Upper lobe of left lung (tissue), 6 donors: ENCODE results near the gene TNFSF4. TPM values are rescaled to one million over a fixed set of nuclear protein-coding genes. Genes with fewer than 3 reads are reported as not detected.

Source experiments
- ATAC-seq, 2 donors: fragments of 200-7000 bp; cut with Tn5 transposase; one replicate each; pipeline ENCODE4 v1.9.1; 2022; ENCODE audit warnings: mild to moderate bottlenecking in 2 of 2, moderate library complexity in 2 of 2; ENCODE audit not compliant: low FRiP score in 2 of 2
- DNase-seq, 2 donors: peaks; one replicate each; pipeline ENCODE4 v3.0.0-alpha.2; 2019 to 2020
- H3K27ac ChIP-seq, 4 donors: fragments of 200-600 bp; sonication (generic); one replicate each; pipeline ENCODE4 v1.5.1; 2016 to 2019
- H3K27me3 ChIP-seq, 4 donors: fragments of 200-600 bp; sonication (generic); one replicate each; pipeline ENCODE4 v1.5.1; 2017 to 2019
- H3K36me3 ChIP-seq, 4 donors: fragments of 200-600 bp; sonication (generic); one replicate each; pipeline ENCODE4 v1.5.1; 2016 to 2019
- H3K4me1 ChIP-seq, 4 donors: fragments of 200-600 bp; sonication (generic); one replicate each; pipeline ENCODE4 v1.5.1; 2018 to 2019
- H3K4me3 ChIP-seq, 4 donors: fragments of 200-600 bp; sonication (generic); one replicate each; pipeline ENCODE4 v1.5.1; 2017 to 2019; ENCODE audit warnings: mild to moderate bottlenecking in 2 of 4, moderate library complexity in 1 of 4
- H3K9me3 ChIP-seq, 4 donors: fragments of 200-600 bp; sonication (generic); one replicate each; pipeline ENCODE4 v1.5.1; 2018 to 2019
- EP300 ChIP-seq, 4 donors: sonication (generic); formaldehyde crosslinking; IDR thresholded peaks; one replicate each; pipeline ENCODE4 v1.5.1; 2017; ENCODE audit warnings: antibody characterized with exemption in 4 of 4, control low read depth in 2 of 4
- POLR2A ChIP-seq, 4 donors: fragments of 450-650 bp; IDR thresholded peaks; one replicate each; pipeline ENCODE4 v1.5.1; 2016 to 2017; ENCODE audit warnings: antibody characterized with exemption in 4 of 4, mild to moderate bottlenecking in 2 of 4
- POLR2AphosphoS5 ChIP-seq, 2 donors: sonication (generic); formaldehyde crosslinking; IDR thresholded peaks; one replicate each; pipeline ENCODE4 v1.5.1; 2017; ENCODE audit warnings: antibody characterized with exemption in 2 of 2
- WGBS, 2 donors: methylation state at CpG; one replicate each; pipeline ENCODE4 v1.1.5; 2017 to 2018; 5-methylcytosine and 5-hydroxymethylcytosine counted together
- total RNA-seq, 6 donors: library from RNA; depleted of rRNA in 4 of 6; stranded (reverse); fragments of >200 nt in 4 of 6; gene quantifications; one replicate each; pipeline versions ENCODE4 v1.1.0 to v1.2.1, GENCODE V29; 2016 to 2021
- TF ChIP-seq, protein P1 (sequence below), 6 experiments: fragments of 450-650 bp in 4 of 6; fragments of 200-600 bp in 2 of 6; sonication (generic) in 2 of 6; IDR thresholded peaks; one replicate each; pipeline ENCODE4 v1.5.1; 2016 to 2019; ENCODE audit warnings: antibody characterized with exemption in 6 of 6
- donor health status: DM: no; HTN: no; CAD: no; lungs with moderate emphysema.
- donor health status: DM: no; HTN: yes; CAD: no; lungs with severe emphysema.

The TNFSF4 gene
- total RNA-seq, 6 donors from 2014 or later = 0.46 to 1.5 (median 0.90) TPM

DNA sequence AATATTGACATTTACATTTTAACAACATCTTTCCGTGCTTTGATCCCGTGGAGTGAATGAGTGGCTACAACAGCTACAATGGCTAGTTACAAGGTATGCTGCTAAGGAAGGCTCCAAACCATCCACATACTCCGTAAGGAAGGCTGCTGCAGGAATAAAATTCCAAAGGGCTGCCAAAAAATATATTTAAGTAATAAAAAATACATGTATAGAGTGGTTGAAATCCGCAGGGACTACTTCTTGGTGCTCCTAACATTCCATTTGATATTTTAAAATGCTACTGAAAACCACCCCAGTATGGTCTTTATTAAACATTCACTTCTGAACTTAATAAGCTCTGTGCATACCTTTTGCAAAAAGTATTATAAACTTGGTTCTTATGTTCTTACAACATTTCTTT lies 25.3 kb downstream of the TNFSF4 start:
- H3K4me1 ChIP-seq = no peaks in the 10 kb centered on the region
- ATAC-seq (no peak), DNase-seq (no peak)
- H3K4me3 ChIP-seq = no peak overlapping the region
- H3K36me3 ChIP-seq = no peaks in the 10 kb centered on the region
- no peak for TF ChIP-seq POLR2A (IDR thresholded peaks at IDR 0.05)
- TF ChIP-seq EP300 (IDR thresholded peaks at IDR 0.05) = no peak
- TF ChIP-seq, protein P1, sequence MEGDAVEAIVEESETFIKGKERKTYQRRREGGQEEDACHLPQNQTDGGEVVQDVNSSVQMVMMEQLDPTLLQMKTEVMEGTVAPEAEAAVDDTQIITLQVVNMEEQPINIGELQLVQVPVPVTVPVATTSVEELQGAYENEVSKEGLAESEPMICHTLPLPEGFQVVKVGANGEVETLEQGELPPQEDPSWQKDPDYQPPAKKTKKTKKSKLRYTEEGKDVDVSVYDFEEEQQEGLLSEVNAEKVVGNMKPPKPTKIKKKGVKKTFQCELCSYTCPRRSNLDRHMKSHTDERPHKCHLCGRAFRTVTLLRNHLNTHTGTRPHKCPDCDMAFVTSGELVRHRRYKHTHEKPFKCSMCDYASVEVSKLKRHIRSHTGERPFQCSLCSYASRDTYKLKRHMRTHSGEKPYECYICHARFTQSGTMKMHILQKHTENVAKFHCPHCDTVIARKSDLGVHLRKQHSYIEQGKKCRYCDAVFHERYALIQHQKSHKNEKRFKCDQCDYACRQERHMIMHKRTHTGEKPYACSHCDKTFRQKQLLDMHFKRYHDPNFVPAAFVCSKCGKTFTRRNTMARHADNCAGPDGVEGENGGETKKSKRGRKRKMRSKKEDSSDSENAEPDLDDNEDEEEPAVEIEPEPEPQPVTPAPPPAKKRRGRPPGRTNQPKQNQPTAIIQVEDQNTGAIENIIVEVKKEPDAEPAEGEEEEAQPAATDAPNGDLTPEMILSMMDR (IDR thresholded peaks at IDR 0.05) = no peak
- WGBS, 2 donors = 66 to 68% methylated on average over 4 of the region's 4 CpGs
- no peaks in the 10 kb centered on the region for H3K9me3 ChIP-seq
- no peaks in the 10 kb centered on the region for H3K27me3 ChIP-seq
- H3K27ac ChIP-seq = no peak overlapping the region

DNA sequence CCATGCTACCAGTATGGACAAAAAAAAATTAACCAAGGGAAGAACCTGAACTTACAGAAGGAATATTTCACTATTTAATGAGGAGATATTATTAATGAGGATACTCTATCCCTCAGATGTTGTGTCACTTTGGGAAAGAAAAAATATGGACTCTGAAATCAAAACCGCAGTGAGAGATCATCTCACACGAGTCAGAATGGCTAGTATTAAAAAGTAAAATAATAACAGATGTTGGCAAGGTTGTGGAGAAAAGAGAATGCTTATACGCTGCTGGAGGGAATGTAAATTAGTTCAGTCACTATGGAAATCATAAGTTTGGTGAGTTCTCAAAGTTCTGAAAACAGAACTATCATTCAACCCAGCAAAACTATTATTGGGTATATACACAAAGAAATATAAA lies 30.9 kb downstream of the TNFSF4 start:
- WGBS, 2 donors = 87 to 96% methylated on average over 3 of the region's 3 CpGs
- TF ChIP-seq POLR2A (IDR thresholded peaks at IDR 0.05) (no peak), POLR2AphosphoS5 (IDR thresholded peaks at IDR 0.05) (no peak), EP300 (IDR thresholded peaks at IDR 0.05) (no peak)
- TF ChIP-seq, protein P1 (IDR thresholded peaks at IDR 0.05) = no peak
- peaks cover 0 to 11% (median 0%) of the 10 kb centered on the region in 4 donors for H3K4me1 ChIP-seq
- no peaks in the 10 kb centered on the region for H3K36me3 ChIP-seq
- no peak overlapping the region for H3K4me3 ChIP-seq
- H3K9me3 ChIP-seq = peaks cover 0 to 19% (median 14%) of the 10 kb centered on the region in 4 donors
- H3K27ac ChIP-seq = no peak overlapping the region
- H3K27me3 ChIP-seq = no peaks in the 10 kb centered on the region
- ATAC-seq = no peak
- no peak for DNase-seq

DNA sequence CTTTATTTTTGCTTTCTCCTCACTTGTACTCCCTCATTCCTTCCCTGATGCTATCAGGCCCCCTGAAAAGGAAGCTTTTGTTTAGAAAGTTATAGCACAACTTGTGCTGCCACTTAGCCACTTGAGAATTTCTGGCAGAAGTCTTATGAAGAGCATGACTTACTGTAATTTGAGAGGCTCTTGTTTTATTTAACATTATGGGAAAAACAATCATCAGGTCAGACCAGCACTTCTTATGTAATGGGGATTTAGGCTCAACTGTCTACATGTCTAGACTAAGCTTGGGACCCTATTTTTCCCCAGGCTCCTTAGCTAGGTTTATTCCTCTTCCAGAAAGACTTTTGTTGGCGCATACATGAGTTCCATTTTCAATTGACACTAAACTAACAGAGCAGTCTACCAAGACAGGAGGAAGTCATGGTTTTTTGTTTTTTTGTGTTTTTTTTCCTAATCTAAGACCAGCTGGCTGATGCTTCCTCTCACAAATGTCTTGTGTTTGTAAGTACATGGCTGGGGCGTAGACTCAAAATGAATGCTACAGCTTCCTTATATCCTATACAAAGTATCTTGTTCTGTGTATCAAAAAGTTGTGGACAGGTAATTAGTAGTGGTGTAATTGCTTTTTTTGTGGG lies 31.5 kb downstream of the TNFSF4 start:
- Histone ChIP-seq H3K36me3 (no peaks in the 10 kb centered on the region), H3K4me3 (no peak overlapping the region), H3K27ac (no peak overlapping the region), H3K4me1 (peaks cover 0 to 11% (median 0%) of the 10 kb centered on the region in 4 donors), H3K27me3 (no peaks in the 10 kb centered on the region), H3K9me3 (peaks cover 0 to 24% (median 14%) of the 10 kb centered on the region in 4 donors)
- 49 to 59% methylated on average over 2 of the region's 2 CpGs for WGBS, 2 donors
- DNase-seq = no peak
- TF ChIP-seq EP300 (IDR thresholded peaks at IDR 0.05) (peak in 2 of 4 donors; percentile 5 to 95), POLR2AphosphoS5 (IDR thresholded peaks at IDR 0.05) (no peak)
- peak in 1 of 2 donors; percentile 12 for ATAC-seq

DNA sequence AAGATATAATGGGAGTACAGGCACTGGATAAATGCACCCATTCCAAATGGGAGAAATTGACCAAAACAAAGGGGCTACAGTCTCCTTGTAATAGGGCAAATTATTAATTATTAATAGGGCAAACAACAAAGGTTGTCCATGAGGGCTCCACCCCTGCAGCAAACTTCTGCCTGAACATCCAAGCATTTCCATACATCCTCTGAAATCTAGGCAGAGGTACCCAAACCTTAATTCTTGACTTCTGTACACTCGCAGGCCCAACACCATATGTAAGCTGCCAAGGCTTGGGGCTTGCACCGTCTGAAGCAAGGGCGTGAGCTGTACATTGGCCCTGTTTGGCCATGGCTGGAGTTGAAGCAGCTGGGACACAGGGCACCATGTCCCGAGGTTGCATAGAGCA lies 33.7 kb downstream of the TNFSF4 start:
- TF ChIP-seq, protein P1 (IDR thresholded peaks at IDR 0.05) = no peak
- TF ChIP-seq POLR2A (IDR thresholded peaks at IDR 0.05) (no peak), POLR2AphosphoS5 (IDR thresholded peaks at IDR 0.05) (no peak), EP300 (IDR thresholded peaks at IDR 0.05) (no peak)
- WGBS, 2 donors = 96% methylated on average over 4 of the region's 4 CpGs; no CpG with 5 or more reads in 1 of the 2 donors

DNA sequence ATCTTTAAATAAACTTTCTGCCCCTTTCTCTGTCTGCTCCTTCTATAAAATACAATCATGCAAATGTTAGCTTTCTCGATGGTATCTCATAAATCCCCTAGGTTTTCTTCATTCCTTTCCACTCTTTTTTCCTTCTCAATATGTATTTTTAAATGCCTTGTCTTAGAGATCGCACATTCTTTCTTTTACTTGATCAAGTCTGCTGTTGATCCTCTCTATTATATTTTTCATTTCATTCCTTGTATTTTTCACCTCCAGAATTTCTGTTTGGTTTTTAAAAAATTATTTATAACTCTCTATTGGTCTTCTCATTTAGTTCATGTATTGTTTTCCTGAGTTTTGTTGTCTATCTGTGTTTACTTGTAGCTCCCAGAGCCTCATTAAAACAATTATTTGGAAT lies 36.0 kb downstream of the TNFSF4 start:
- Histone ChIP-seq H3K27me3 (no peaks in the 10 kb centered on the region), H3K4me3 (no peak overlapping the region), H3K27ac (no peak overlapping the region), H3K9me3 (peaks cover 0 to 24% (median 14%) of the 10 kb centered on the region in 4 donors), H3K4me1 (peaks cover 0 to 11% (median 0%) of the 10 kb centered on the region in 4 donors), H3K36me3 (no peaks in the 10 kb centered on the region)
- TF ChIP-seq POLR2A (IDR thresholded peaks at IDR 0.05) = no peak
- TF ChIP-seq, protein P1 (IDR thresholded peaks at IDR 0.05) = no peak
- TF ChIP-seq EP300 (IDR thresholded peaks at IDR 0.05) = no peak
- TF ChIP-seq POLR2AphosphoS5 (IDR thresholded peaks at IDR 0.05) = no peak
- DNase-seq (no peak), ATAC-seq (no peak)
- 92 to 100% methylated on average over 2 of the region's 2 CpGs for WGBS, 2 donors

More for the DNA sequence above, 33.7 kb downstream of the TNFSF4 start:
- no peak for ATAC-seq
- Histone ChIP-seq H3K9me3 (peaks cover 0 to 24% (median 14%) of the 10 kb centered on the region in 4 donors), H3K4me3 (no peak overlapping the region), H3K27ac (no peak overlapping the region), H3K4me1 (peaks cover 0 to 11% (median 0%) of the 10 kb centered on the region in 4 donors), H3K36me3 (no peaks in the 10 kb centered on the region), H3K27me3 (no peaks in the 10 kb centered on the region)
- no peak for DNase-seq
